H1 (cell line): ENCODE measurements around the gene GDPD4.

Experiments used
- CREB1 ChIP-seq: IDR thresholded peaks from 2 replicates; pipeline ENCODE4 v1.6.1; 2012; ENCODE audit warnings: inconsistent platforms
- CTCF ChIP-seq, 3 experiments: IDR thresholded peaks; 1 replicate in 2 of 3; 2 replicates in 1 of 3; pipeline versions ENCODE4 v1.5.1 to v1.6.1; 2011; ENCODE audit warnings: low read length in 3 of 3, mild to moderate bottlenecking in 3 of 3, inconsistent platforms in 2 of 3, low read depth in 1 of 3, moderate library complexity in 1 of 3; ENCODE audit not compliant: insufficient read depth in 1 of 3; ENCODE audit errors: control extremely low read depth in 1 of 3
- EZH2 ChIP-seq: fragments of 200-600 bp; sonication (generic); IDR thresholded peaks from 2 replicates; pipeline ENCODE4 v1.7.1; 2012; ENCODE audit warnings: low read depth, mild to moderate bottlenecking, moderate library complexity, low read length, inconsistent platforms; ENCODE audit not compliant: severe bottlenecking
- GTF2F1 ChIP-seq: IDR thresholded peaks from 2 replicates; pipeline ENCODE4 v1.6.1; 2012; ENCODE audit warnings: low read depth, low read length, improper control_type of control experiment, borderline replicate concordance
- KDM1A ChIP-seq: fragments of 200-600, 300-600 bp; sonication (generic); IDR thresholded peaks from 2 replicates; pipeline ENCODE4 v1.7.1; 2016; ENCODE audit warnings: mild to moderate bottlenecking, low read length, borderline replicate concordance
- MAX ChIP-seq: IDR thresholded peaks from 2 replicates; pipeline ENCODE4 v1.6.1; 2012; ENCODE audit warnings: inconsistent platforms
- POLR2A ChIP-seq, 2 experiments: IDR thresholded peaks; 1 replicate in 1 of 2; 2 replicates in 1 of 2; pipeline ENCODE4 v1.6.1; 2011; ENCODE audit warnings: low read depth in 2 of 2, low read length in 2 of 2, mild to moderate bottlenecking in 2 of 2; ENCODE audit errors: control extremely low read depth in 1 of 2
- POLR2AphosphoS5 ChIP-seq: IDR thresholded peaks from 2 replicates; pipeline ENCODE4 v1.6.1; 2011; ENCODE audit warnings: low read depth, low read length
- RAD21 ChIP-seq, 2 experiments: IDR thresholded peaks in 1 of 2; conservative IDR thresholded peaks in 1 of 2; 2 replicates each; pipeline ENCODE4 v1.6.1; 2011; ENCODE audit warnings: low read depth in 2 of 2, low read length in 2 of 2, improper control_type of control experiment in 1 of 2, inconsistent platforms in 1 of 2, mild to moderate bottlenecking in 1 of 2, moderate library complexity in 1 of 2
- TBP ChIP-seq: IDR thresholded peaks from 2 replicates; pipeline ENCODE4 v1.6.1; 2011; ENCODE audit warnings: low read depth, low read length, improper control_type of control experiment
- YY1 ChIP-seq: IDR thresholded peaks from 2 replicates; pipeline ENCODE4 v1.6.1; 2011; ENCODE audit warnings: low read depth, mild to moderate bottlenecking, low read length
- TF ChIP-seq, protein P1 (sequence below): IDR thresholded peaks from 2 replicates; pipeline ENCODE4 v1.6.1; 2012; ENCODE audit warnings: low read length, inconsistent platforms

- TF ChIP-seq YY1 (no peak), RAD21 (IDR thresholded peaks at IDR 0.05 in 1 of 2, conservative IDR thresholded peaks at IDR 0.05 in 1 of 2; ENCODE audit: low read depth in 2 of 2, low read length in 2 of 2) (no peak), POLR2AphosphoS5 (no peak), KDM1A (no peak; the same call in 1 of the 2 replicates), TBP (no peak), EZH2 (no peak), CTCF (IDR thresholded peaks at IDR 0.05; ENCODE audit: control extremely low read depth in 1 of 3, insufficient read depth in 1 of 3, low read depth in 1 of 3, low read length in 3 of 3) (no peak), CREB1 (no peak), POLR2A (IDR thresholded peaks at IDR 0.05; ENCODE audit: control extremely low read depth in 1 of 2, low read depth in 2 of 2, low read length in 2 of 2) (no peak), GTF2F1 (no peak), MAX (no peak)
- TF ChIP-seq, protein P1, sequence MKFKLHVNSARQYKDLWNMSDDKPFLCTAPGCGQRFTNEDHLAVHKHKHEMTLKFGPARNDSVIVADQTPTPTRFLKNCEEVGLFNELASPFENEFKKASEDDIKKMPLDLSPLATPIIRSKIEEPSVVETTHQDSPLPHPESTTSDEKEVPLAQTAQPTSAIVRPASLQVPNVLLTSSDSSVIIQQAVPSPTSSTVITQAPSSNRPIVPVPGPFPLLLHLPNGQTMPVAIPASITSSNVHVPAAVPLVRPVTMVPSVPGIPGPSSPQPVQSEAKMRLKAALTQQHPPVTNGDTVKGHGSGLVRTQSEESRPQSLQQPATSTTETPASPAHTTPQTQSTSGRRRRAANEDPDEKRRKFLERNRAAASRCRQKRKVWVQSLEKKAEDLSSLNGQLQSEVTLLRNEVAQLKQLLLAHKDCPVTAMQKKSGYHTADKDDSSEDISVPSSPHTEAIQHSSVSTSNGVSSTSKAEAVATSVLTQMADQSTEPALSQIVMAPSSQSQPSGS = no peak
Measured at GRCh38 chr11:77188633-77189491, 112.6 kb downstream of the GDPD4 start.
